ENCODE results near the gene HIPK2. TPM values are rescaled to one million over a fixed set of nuclear protein-coding genes. Genes with fewer than 3 reads are reported as not detected.

The HIPK2 gene
- total RNA-seq, 1 experiment from 2014 or later = 64.3 TPM

DNA sequence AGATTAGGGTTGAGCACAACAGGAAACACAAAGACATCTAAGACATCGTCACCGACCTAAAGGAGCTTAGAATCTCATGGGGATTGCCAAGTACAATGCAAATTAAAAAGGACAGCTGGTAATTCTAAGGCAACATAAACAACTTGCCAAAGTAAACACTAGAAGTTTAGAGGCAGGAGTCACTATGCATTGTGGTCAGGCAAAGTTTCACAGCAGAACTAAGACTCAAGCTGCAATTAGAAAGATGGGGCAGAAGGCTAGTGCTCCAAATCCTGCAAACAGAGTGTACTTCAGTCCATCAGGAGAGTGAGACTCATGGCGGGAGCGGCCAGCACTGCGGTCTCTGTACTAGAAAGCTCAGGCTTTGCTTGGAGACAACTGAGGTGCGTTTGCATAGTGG is 52.7 kb downstream of the HIPK2 start:
- H3K27me3 Mint-ChIP-seq (ENCODE audit: insufficient read depth, unreplicated experiment) = no peaks in the 10 kb centered on the region
- BruUV-seq (replicated peaks) = no TSS peak
- H3K9me3 Mint-ChIP-seq (ENCODE audit: unreplicated experiment) = no peaks in the 10 kb centered on the region
- no peak for TF ChIP-seq CTCF (IDR thresholded peaks at IDR 0.05; ENCODE audit: unreplicated experiment)
- peak overlapping the region; percentile 54 for H3K4me3 Mint-ChIP-seq (ENCODE audit: unreplicated experiment)
- POLR2A ChIA-PET = interaction anchor here (0.7 to 4.8 kb wide), 4 partner anchors 13 to 46 kb away, joined by 3 to 35 read pairs (median 9); no protein-coding TSS in a partner anchor
- intact Hi-C loops (cut with micrococcal nuclease) = no loop called here
- CTCF ChIA-PET = interaction anchor here (0.9 to 1.7 kb wide), 3 partner anchors 13 to 192 kb away, joined by 3 to 5 read pairs (median 4); no protein-coding TSS in a partner anchor
- DNase-seq (ENCODE audit: unreplicated experiment) = peak; percentile 85
- H3K36me3 Mint-ChIP-seq (ENCODE audit: insufficient read depth, unreplicated experiment) = peaks cover 31% of the 10 kb centered on the region
- peak overlapping the region; percentile 68 for H3K27ac Mint-ChIP-seq (ENCODE audit: low read depth, unreplicated experiment)
- H3K4me1 Mint-ChIP-seq (ENCODE audit: insufficient read depth, unreplicated experiment) = peaks cover 43% of the 10 kb centered on the region

- intact Hi-C loops (cut with micrococcal nuclease) = loop anchor here (2.0 kb wide), 1 partner anchor 52 kb away; no protein-coding TSS in a partner anchor
- peaks cover 31% of the 10 kb centered on the region for H3K4me1 Mint-ChIP-seq (ENCODE audit: insufficient read depth, unreplicated experiment)
- no peak overlapping the region for H3K4me3 Mint-ChIP-seq (ENCODE audit: unreplicated experiment)
- H3K27ac Mint-ChIP-seq (ENCODE audit: low read depth, unreplicated experiment) = no peak overlapping the region
- no peaks in the 10 kb centered on the region for H3K27me3 Mint-ChIP-seq (ENCODE audit: insufficient read depth, unreplicated experiment)
- DNase-seq (ENCODE audit: unreplicated experiment) = no peak
- BruUV-seq (replicated peaks) = no TSS peak
- no peaks in the 10 kb centered on the region for H3K9me3 Mint-ChIP-seq (ENCODE audit: unreplicated experiment)
- peaks cover 14% of the 10 kb centered on the region for H3K36me3 Mint-ChIP-seq (ENCODE audit: insufficient read depth, unreplicated experiment)
- ChIA-PET POLR2A (interaction anchor here (0.7 to 2.5 kb wide), 5 partner anchors 9 to 51 kb away, joined by 3 to 16 read pairs (median 5); no protein-coding TSS in a partner anchor), CTCF (interaction anchor here (0.6 to 0.7 kb wide), 2 partner anchors 23 to 249 kb away, joined by 3 read pairs; no protein-coding TSS in a partner anchor)
- TF ChIP-seq CTCF (IDR thresholded peaks at IDR 0.05; ENCODE audit: unreplicated experiment) = no peak
Observed at GRCh38 chr7:139722604-139723003, 55.2 kb downstream of the HIPK2 start.

- Mint-ChIP-seq H3K27me3 (ENCODE audit: insufficient read depth, unreplicated experiment) (no peaks in the 10 kb centered on the region), H3K9me3 (ENCODE audit: unreplicated experiment) (no peaks in the 10 kb centered on the region), H3K4me1 (ENCODE audit: insufficient read depth, unreplicated experiment) (peaks cover 23% of the 10 kb centered on the region), H3K36me3 (ENCODE audit: insufficient read depth, unreplicated experiment) (peaks cover 15% of the 10 kb centered on the region), H3K4me3 (ENCODE audit: unreplicated experiment) (no peak overlapping the region), H3K27ac (ENCODE audit: low read depth, unreplicated experiment) (no peak overlapping the region)
- no peak for DNase-seq (ENCODE audit: unreplicated experiment)
- TF ChIP-seq CTCF (IDR thresholded peaks at IDR 0.05; ENCODE audit: unreplicated experiment) = no peak
- CTCF ChIA-PET = no interaction called here
- intact Hi-C loops (cut with micrococcal nuclease) = loop anchor here (2.0 kb wide), 1 partner anchor 53 kb away; no protein-coding TSS in a partner anchor
- POLR2A ChIA-PET = interaction anchor here (1.1 to 2.5 kb wide), 3 partner anchors 10 to 49 kb away, joined by 3 to 16 read pairs (median 5); no protein-coding TSS in a partner anchor
- BruUV-seq (replicated peaks) = no TSS peak
Observed at GRCh38 chr7:139721821-139722220, 56.0 kb downstream of the HIPK2 start.

- ChIA-PET POLR2A (interaction anchor here (2.5 kb wide), 1 partner anchor 10 kb away, joined by 16 read pairs; no protein-coding TSS in a partner anchor), CTCF (interaction anchor here (0.7 kb wide), 1 partner anchor 13 kb away, joined by 3 read pairs; no protein-coding TSS in a partner anchor)
- TF ChIP-seq CTCF (IDR thresholded peaks at IDR 0.05; ENCODE audit: unreplicated experiment) = no peak
- Mint-ChIP-seq H3K27me3 (ENCODE audit: insufficient read depth, unreplicated experiment) (no peaks in the 10 kb centered on the region), H3K4me1 (ENCODE audit: insufficient read depth, unreplicated experiment) (peaks cover 19% of the 10 kb centered on the region), H3K36me3 (ENCODE audit: insufficient read depth, unreplicated experiment) (peaks cover 15% of the 10 kb centered on the region), H3K27ac (ENCODE audit: low read depth, unreplicated experiment) (no peak overlapping the region), H3K4me3 (ENCODE audit: unreplicated experiment) (no peak overlapping the region), H3K9me3 (ENCODE audit: unreplicated experiment) (no peaks in the 10 kb centered on the region)
- no TSS peak for BruUV-seq (replicated peaks)
- intact Hi-C loops (cut with micrococcal nuclease) = no loop called here
- DNase-seq (ENCODE audit: unreplicated experiment) = no peak
Observed at GRCh38 chr7:139721417-139721816, 56.4 kb downstream of the HIPK2 start.
